H1 (cell line): ENCODE results near the gene STXBP6. TPM values are rescaled to one million over a fixed set of nuclear protein-coding genes. Genes with fewer than 3 reads are reported as not detected.

Experiments
- RFX5 ChIP-seq: IDR thresholded peaks from 2 replicates; pipeline ENCODE4 v1.6.1; 2011; ENCODE audit warnings: low read depth, low read length, improper control_type of control experiment, borderline replicate concordance
- RNF2 ChIP-seq: fragments of 200-900, 300-1000 bp; sonication (generic); IDR thresholded peaks from 2 replicates; pipeline ENCODE4 v1.7.1; 2016; ENCODE audit warnings: borderline replicate concordance, low read depth, mild to moderate bottlenecking, antibody characterized with exemption, low read length; ENCODE audit not compliant: poor library complexity, severe bottlenecking; ENCODE audit errors: missing control alignments
- SAP30 ChIP-seq: fragments of 300-600 bp; sonication (generic); IDR thresholded peaks from 2 replicates; pipeline ENCODE4 v1.7.1; 2012; ENCODE audit warnings: low read length, moderate library complexity, mild to moderate bottlenecking, inconsistent platforms; ENCODE audit not compliant: insufficient read depth, insufficient replicate concordance
- SIN3A ChIP-seq, 2 experiments: IDR thresholded peaks in 1 of 2; conservative IDR thresholded peaks in 1 of 2; 2 replicates each; pipeline ENCODE4 v1.6.1; 2011 to 2012; ENCODE audit warnings: low read length in 2 of 2, improper control_type of control experiment in 1 of 2, low read depth in 1 of 2, mild to moderate bottlenecking in 1 of 2
- TCF12 ChIP-seq: IDR thresholded peaks from 2 replicates; pipeline ENCODE4 v1.6.1; 2011; ENCODE audit warnings: low read depth, mild to moderate bottlenecking, low read length
- polyA plus RNA-seq, 7 experiments: library from polyadenylated mRNA; depleted of rRNA in 3 of 7; stranded (reverse) in 5 of 7; unstranded in 2 of 7; fragments of >200 nt in 5 of 7; fragments of 200-250 nt in 2 of 7; gene quantifications; 1 replicate in 5 of 7; 2 replicates in 1 of 7; 4 replicates in 1 of 7; pipeline versions ENCODE4 v1.2.1 to v1.2.3, GENCODE V29; 2011 to 2013; ENCODE audit warnings: missing spikeins in 2 of 7, mixed read lengths in 2 of 7
- total RNA-seq: library from RNA; stranded (reverse); fragmentation: NEBNext Ultra II Directional; extraction: Animal tissue kit (Norgen Biotek cat#: 25700); gene quantifications from 2 replicates; pipeline ENCODE4 v1.2.1, GENCODE V29; 2021

The STXBP6 gene
- total and polyA plus RNA-seq, 2 of the 8 experiments (the other 6 are each of a cell fraction or from before 2014, with no cell fraction given) = 9.4 to 18.1 TPM

DNA sequence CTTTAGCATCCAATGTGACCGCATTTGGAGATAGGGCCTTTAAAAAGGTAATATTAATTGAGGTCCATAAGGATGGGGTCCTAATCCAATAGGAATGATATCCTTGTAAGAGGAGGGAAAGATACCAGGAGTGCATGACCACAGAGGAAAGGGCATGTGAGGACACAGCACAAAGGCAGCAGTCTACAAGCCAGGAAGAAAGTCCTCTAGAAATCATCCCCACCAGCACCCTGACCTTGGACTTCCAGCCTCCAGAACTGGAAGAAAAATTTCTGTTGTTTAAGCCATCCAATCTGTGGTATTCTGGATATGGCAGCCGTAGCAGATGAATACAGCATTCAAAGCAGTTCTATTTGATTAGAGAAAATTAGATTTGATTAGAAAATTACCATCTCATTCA is 145.4 kb downstream of the STXBP6 start (continued):
- TF ChIP-seq RNF2 = no peak
- TF ChIP-seq TCF12 = no peak
- TF ChIP-seq RFX5 = no peak
- no peak for TF ChIP-seq SAP30
- TF ChIP-seq SIN3A (conservative IDR thresholded peaks at IDR 0.05 in 1 of 2, IDR thresholded peaks at IDR 0.05 in 1 of 2; ENCODE audit: low read depth in 1 of 2, low read length in 2 of 2) = no peak
